ENCODE results near the gene PDE4D.

PDE4D gene

GRCh38 chr5:59843511-59844213, 49.9 kb downstream of the PDE4D start:
- Histone ChIP-seq H2BK15ac (ENCODE audit: low read length) (no peak overlapping the region), H3K27ac (replicated peaks; ENCODE audit: low read length) (no peak overlapping the region), H3K4me2 (ENCODE audit: insufficient read depth, low read length, poor library complexity, severe bottlenecking) (no peak overlapping the region), H3K9me3 (replicated peaks in 1 of 2; ENCODE audit: control insufficient read depth in 2 of 2, insufficient read depth in 1 of 2, low read depth in 1 of 2, low read length in 2 of 2) (no peaks in the 10 kb centered on the region), H3K79me1 (ENCODE audit: low read depth, low read length) (no peaks in the 10 kb centered on the region), H3K23ac (ENCODE audit: low read depth, low read length, poor library complexity) (no peak overlapping the region), H3K18ac (ENCODE audit: low read length) (no peak overlapping the region), H3K36me3 (replicated peaks in 1 of 2; ENCODE audit: control insufficient read depth in 2 of 2, insufficient read depth in 2 of 2, low read length in 2 of 2) (no peaks in the 10 kb centered on the region), H2BK12ac (ENCODE audit: low read length) (no peak overlapping the region), H3K4me1 (ENCODE audit: control insufficient read depth in 2 of 2, insufficient read depth in 1 of 2, low read depth in 1 of 2, low read length in 2 of 2) (peaks cover 0 to 3% of the 10 kb centered on the region in 2 donors), H3K9ac (ENCODE audit: low read depth, low read length, poor library complexity) (no peak overlapping the region), H2BK5ac (ENCODE audit: low read length) (no peak overlapping the region), H2AK5ac (ENCODE audit: low read depth, low read length) (no peak overlapping the region), H3K4ac (ENCODE audit: low read length) (no peak overlapping the region), H2AFZ (ENCODE audit: low read length) (no peak overlapping the region), H4K91ac (ENCODE audit: low read depth, low read length, poor library complexity) (no peak overlapping the region), H3K4me3 (ENCODE audit: low read length in 2 of 2) (no peak overlapping the region), H4K8ac (ENCODE audit: low read depth, low read length) (no peak overlapping the region), H3K27me3 (ENCODE audit: control insufficient read depth in 3 of 3, insufficient read depth in 3 of 3, low read depth in 1 of 3, low read length in 3 of 3) (no peaks in the 10 kb centered on the region), H3K14ac (ENCODE audit: low read length) (no peak overlapping the region), H2BK120ac (ENCODE audit: low read depth, low read length) (no peak overlapping the region)
- no CpG with 5 or more reads among the region's 1 CpG for WGBS, 2 donors (ENCODE audit: extremely low coverage in 2 of 2, insufficient read length in 2 of 2, insufficient replicate concordance in 1 of 2)
- DNase-seq (ENCODE audit: low spot score): no peak

- WGBS, 2 donors (ENCODE audit: extremely low coverage in 2 of 2, insufficient read length in 2 of 2, insufficient replicate concordance in 1 of 2): no CpG with 5 or more reads among the region's 1 CpG
- Histone ChIP-seq H3K27ac (replicated peaks; ENCODE audit: low read length) (no peak overlapping the region), H4K91ac (ENCODE audit: low read depth, low read length, poor library complexity) (no peak overlapping the region)
These were observed 50.5 kb downstream of the PDE4D start for GRCh38 chr5:59842999-59843398.

GRCh38 chr5:59840200-59840601, 53.3 kb downstream of the PDE4D start:
- H3K27me3 ChIP-seq (ENCODE audit: control insufficient read depth in 3 of 3, insufficient read depth in 3 of 3, low read depth in 1 of 3, low read length in 3 of 3): no peaks in the 10 kb centered on the region
- no peak overlapping the region for H2AFZ ChIP-seq (ENCODE audit: low read length)
- no peak overlapping the region for H3K4me2 ChIP-seq (ENCODE audit: insufficient read depth, low read length, poor library complexity, severe bottlenecking)
- H3K9ac ChIP-seq (ENCODE audit: low read depth, low read length, poor library complexity): no peak overlapping the region
- H2BK5ac ChIP-seq (ENCODE audit: low read length): no peak overlapping the region
- no peak overlapping the region for H3K27ac ChIP-seq (replicated peaks; ENCODE audit: low read length)
- no peak overlapping the region for H2BK120ac ChIP-seq (ENCODE audit: low read depth, low read length)
- H3K18ac ChIP-seq (ENCODE audit: low read length): no peak overlapping the region
- peaks cover 0 to 3% of the 10 kb centered on the region in 2 donors for H3K4me1 ChIP-seq (ENCODE audit: control insufficient read depth in 2 of 2, insufficient read depth in 1 of 2, low read depth in 1 of 2, low read length in 2 of 2)
- no peaks in the 10 kb centered on the region for H3K79me1 ChIP-seq (ENCODE audit: low read depth, low read length)
- H4K91ac ChIP-seq (ENCODE audit: low read depth, low read length, poor library complexity): no peak overlapping the region
- no peaks in the 10 kb centered on the region for H3K36me3 ChIP-seq (replicated peaks in 1 of 2; ENCODE audit: control insufficient read depth in 2 of 2, insufficient read depth in 2 of 2, low read length in 2 of 2)
- H3K4me3 ChIP-seq (ENCODE audit: low read length in 2 of 2): no peak overlapping the region
- H4K8ac ChIP-seq (ENCODE audit: low read depth, low read length): no peak overlapping the region
- H3K4ac ChIP-seq (ENCODE audit: low read length): no peak overlapping the region
- H2BK15ac ChIP-seq (ENCODE audit: low read length): no peak overlapping the region
- H2AK5ac ChIP-seq (ENCODE audit: low read depth, low read length): no peak overlapping the region
- H3K14ac ChIP-seq (ENCODE audit: low read length): no peak overlapping the region
- DNase-seq (ENCODE audit: low spot score): no peak
- no peaks in the 10 kb centered on the region for H3K9me3 ChIP-seq (replicated peaks in 1 of 2; ENCODE audit: control insufficient read depth in 2 of 2, insufficient read depth in 1 of 2, low read depth in 1 of 2, low read length in 2 of 2)
- no peak overlapping the region for H2BK12ac ChIP-seq (ENCODE audit: low read length)
- H3K23ac ChIP-seq (ENCODE audit: low read depth, low read length, poor library complexity): no peak overlapping the region
- WGBS, 2 donors (ENCODE audit: extremely low coverage in 2 of 2, insufficient read length in 2 of 2, insufficient replicate concordance in 1 of 2): no CpG with 5 or more reads among the region's 3 CpGs

More at GRCh38 chr5:59842999-59843398, 50.5 kb downstream of the PDE4D start:
- Histone ChIP-seq H3K4me1 (ENCODE audit: control insufficient read depth in 2 of 2, insufficient read depth in 1 of 2, low read depth in 1 of 2, low read length in 2 of 2) (peaks cover 0 to 3% of the 10 kb centered on the region in 2 donors), H2BK120ac (ENCODE audit: low read depth, low read length) (no peak overlapping the region), H3K36me3 (replicated peaks in 1 of 2; ENCODE audit: control insufficient read depth in 2 of 2, insufficient read depth in 2 of 2, low read length in 2 of 2) (no peaks in the 10 kb centered on the region), H2AK5ac (ENCODE audit: low read depth, low read length) (no peak overlapping the region), H4K8ac (ENCODE audit: low read depth, low read length) (no peak overlapping the region), H3K23ac (ENCODE audit: low read depth, low read length, poor library complexity) (no peak overlapping the region), H2AFZ (ENCODE audit: low read length) (no peak overlapping the region), H3K4ac (ENCODE audit: low read length) (no peak overlapping the region), H3K79me1 (ENCODE audit: low read depth, low read length) (no peaks in the 10 kb centered on the region), H3K9me3 (replicated peaks in 1 of 2; ENCODE audit: control insufficient read depth in 2 of 2, insufficient read depth in 1 of 2, low read depth in 1 of 2, low read length in 2 of 2) (no peaks in the 10 kb centered on the region), H2BK5ac (ENCODE audit: low read length) (no peak overlapping the region), H3K4me3 (ENCODE audit: low read length in 2 of 2) (no peak overlapping the region), H3K14ac (ENCODE audit: low read length) (no peak overlapping the region), H3K18ac (ENCODE audit: low read length) (no peak overlapping the region), H3K9ac (ENCODE audit: low read depth, low read length, poor library complexity) (no peak overlapping the region), H3K4me2 (ENCODE audit: insufficient read depth, low read length, poor library complexity, severe bottlenecking) (no peak overlapping the region), H2BK12ac (ENCODE audit: low read length) (no peak overlapping the region), H2BK15ac (ENCODE audit: low read length) (no peak overlapping the region), H3K27me3 (ENCODE audit: control insufficient read depth in 3 of 3, insufficient read depth in 3 of 3, low read depth in 1 of 3, low read length in 3 of 3) (no peaks in the 10 kb centered on the region)
- DNase-seq (ENCODE audit: low spot score): no peak

GRCh38 chr5:59838989-59839388, 54.5 kb downstream of the PDE4D start:
- Histone ChIP-seq H2BK12ac (ENCODE audit: low read length) (no peak overlapping the region), H3K27me3 (ENCODE audit: control insufficient read depth in 3 of 3, insufficient read depth in 3 of 3, low read depth in 1 of 3, low read length in 3 of 3) (no peaks in the 10 kb centered on the region), H3K18ac (ENCODE audit: low read length) (no peak overlapping the region), H3K14ac (ENCODE audit: low read length) (no peak overlapping the region), H2AK5ac (ENCODE audit: low read depth, low read length) (no peak overlapping the region), H2BK5ac (ENCODE audit: low read length) (no peak overlapping the region), H2BK120ac (ENCODE audit: low read depth, low read length) (no peak overlapping the region), H4K91ac (ENCODE audit: low read depth, low read length, poor library complexity) (no peak overlapping the region), H3K4me1 (ENCODE audit: control insufficient read depth in 2 of 2, insufficient read depth in 1 of 2, low read depth in 1 of 2, low read length in 2 of 2) (peaks cover 0 to 3% of the 10 kb centered on the region in 2 donors), H3K4ac (ENCODE audit: low read length) (no peak overlapping the region), H3K9ac (ENCODE audit: low read depth, low read length, poor library complexity) (no peak overlapping the region), H3K23ac (ENCODE audit: low read depth, low read length, poor library complexity) (no peak overlapping the region), H3K4me2 (ENCODE audit: insufficient read depth, low read length, poor library complexity, severe bottlenecking) (no peak overlapping the region), H2BK15ac (ENCODE audit: low read length) (no peak overlapping the region), H2AFZ (ENCODE audit: low read length) (no peak overlapping the region), H3K4me3 (ENCODE audit: low read length in 2 of 2) (no peak overlapping the region), H4K8ac (ENCODE audit: low read depth, low read length) (no peak overlapping the region), H3K9me3 (replicated peaks in 1 of 2; ENCODE audit: control insufficient read depth in 2 of 2, insufficient read depth in 1 of 2, low read depth in 1 of 2, low read length in 2 of 2) (no peaks in the 10 kb centered on the region), H3K36me3 (replicated peaks in 1 of 2; ENCODE audit: control insufficient read depth in 2 of 2, insufficient read depth in 2 of 2, low read length in 2 of 2) (no peaks in the 10 kb centered on the region), H3K79me1 (ENCODE audit: low read depth, low read length) (no peaks in the 10 kb centered on the region), H3K27ac (replicated peaks; ENCODE audit: low read length) (no peak overlapping the region)
- no peak for DNase-seq (ENCODE audit: low spot score)
- WGBS, 2 donors (ENCODE audit: extremely low coverage in 2 of 2, insufficient read length in 2 of 2, insufficient replicate concordance in 1 of 2): no CpG with 5 or more reads among the region's 2 CpGs
